T follicular helper cell (primary cell): Measurements from ENCODE around the gene NAE1.
"Not testable (repeated sequence)": the region's sequence is repeated elsewhere in the genome, so short reads cannot be mapped to it uniquely, and the experiment has no call there.

Source experiments
- DNase-seq: peaks from one replicate; pipeline ENCODE4 v3.0.0-alpha.2; 2020; ENCODE audit warnings: low read depth

NAE1 gene

DNA sequence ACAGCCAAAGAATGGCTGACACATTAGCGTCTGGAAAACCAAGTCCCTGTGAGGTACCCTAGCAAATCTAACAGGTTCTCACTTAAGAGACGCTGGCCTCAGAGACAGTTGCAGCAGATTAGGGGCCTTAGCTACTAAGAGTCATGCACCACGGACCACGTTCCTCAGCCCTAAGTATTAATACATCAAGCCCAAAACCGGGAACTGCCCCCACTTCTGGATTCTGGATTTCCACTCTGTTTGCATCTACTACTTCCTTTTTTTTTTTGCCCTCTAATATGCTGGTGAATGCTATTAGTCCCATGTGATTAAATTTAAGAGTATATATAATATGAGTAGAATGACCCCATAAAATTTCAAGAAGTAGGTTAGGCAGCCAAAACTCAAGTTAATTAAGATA lies 28.6 kb downstream of the NAE1 start:
- DNase-seq = no peak

DNA sequence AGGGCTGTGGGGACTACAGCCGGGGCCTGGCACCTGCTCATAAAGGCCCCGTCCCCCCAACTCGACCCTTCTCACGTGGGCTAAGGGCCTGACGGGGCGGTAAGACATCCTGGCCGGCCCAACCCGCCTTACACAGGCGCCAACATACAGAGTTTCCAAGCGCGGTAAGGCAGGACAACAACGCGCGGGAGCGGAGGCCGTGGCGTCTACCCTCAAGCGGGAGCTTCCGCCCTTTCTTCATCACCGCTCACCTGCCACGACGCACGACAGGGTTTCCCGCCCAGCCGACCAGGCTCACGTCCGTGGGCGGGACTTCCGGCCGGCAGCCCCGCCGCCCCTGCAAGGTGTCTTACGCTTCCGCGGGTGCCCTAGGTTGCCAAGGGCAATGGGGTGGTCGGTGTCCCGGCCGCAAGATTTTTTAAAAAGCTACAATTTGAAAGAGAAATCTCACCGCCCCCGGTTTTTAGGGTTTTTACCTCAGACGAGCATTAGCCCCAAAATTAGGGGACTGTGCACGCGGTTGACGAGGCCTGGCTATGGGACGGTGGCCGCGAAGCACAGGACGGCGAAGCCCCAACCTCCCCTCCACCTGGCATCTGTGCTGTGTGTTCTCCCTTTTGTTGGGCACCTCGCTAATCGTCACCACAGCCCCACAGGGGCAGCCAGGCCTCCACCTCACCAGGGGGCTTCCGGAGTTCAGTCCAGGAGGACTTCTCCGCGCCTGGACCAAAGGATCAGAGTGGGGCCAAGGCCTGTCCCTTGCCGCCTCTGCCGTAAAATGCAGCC lies 29.3 kb downstream of the NAE1 start, which contains the start of gene TERB1:
Gene TERB1, minus strand, starts transcription at position 265 of the 786 bp plus-strand sequence. CDS start 4,786 bp downstream, outside the sequence.
- no peak for DNase-seq

DNA sequence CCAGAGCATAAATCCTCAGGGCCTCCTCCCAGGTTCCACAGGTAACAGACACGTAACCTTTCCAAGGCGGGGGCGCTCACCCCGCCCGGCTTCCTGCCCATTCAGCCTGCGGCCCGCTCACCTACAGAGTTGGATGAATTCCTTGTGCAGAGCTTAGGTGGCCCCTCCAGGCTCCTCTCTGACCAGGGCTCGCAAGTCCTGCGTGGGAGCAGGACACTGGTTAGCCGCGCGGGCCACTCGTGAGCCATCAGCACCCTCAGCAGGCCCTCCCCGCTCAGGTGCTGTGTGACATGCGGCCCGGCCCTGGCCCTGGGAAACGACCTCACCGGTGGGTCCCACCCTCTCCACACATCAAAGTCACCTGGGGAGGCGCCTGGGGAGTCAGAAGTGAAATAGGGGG lies 29.9 kb downstream of the NAE1 start:
- DNase-seq = no peak

DNA sequence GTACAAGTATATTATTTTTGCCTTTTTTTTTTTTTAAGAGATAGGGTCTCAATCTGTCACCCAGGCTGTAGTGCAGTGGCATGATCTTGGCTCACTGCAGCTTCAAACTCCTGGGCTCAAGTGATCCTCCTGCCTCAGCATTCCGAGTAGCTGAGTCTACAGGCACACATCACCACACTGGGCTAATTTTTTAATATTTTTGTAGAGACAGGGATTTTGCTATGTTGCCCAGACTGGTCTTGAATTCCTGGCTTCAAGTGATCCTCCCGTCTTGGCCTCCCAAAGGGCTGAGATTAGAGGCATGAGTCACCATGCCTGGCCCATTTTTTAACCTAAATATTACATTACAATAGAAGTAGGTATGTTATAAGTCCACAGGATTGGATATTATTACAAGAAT lies 32.6 kb downstream of the NAE1 start:
- no peak for DNase-seq

DNA sequence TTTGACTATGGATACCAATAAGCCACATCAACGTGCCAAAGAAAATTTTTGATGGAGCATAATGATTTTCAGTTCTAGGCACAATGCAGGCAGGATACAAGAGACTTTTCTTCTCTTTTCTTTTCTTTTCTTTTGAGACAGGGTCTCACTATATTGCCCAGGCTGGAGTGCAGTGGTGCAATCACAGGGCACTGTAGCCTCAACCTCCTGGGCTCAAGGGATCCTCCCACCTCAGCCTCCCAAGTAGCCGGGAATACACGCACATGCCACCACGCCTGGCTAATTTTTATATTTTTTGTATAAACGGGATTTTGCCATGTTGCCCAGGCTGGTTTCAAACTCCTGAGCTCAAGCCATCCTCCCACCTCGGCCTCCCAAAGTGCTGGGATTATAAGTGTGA lies 36.8 kb downstream of the NAE1 start:
- not testable (repeated sequence) for DNase-seq

DNA sequence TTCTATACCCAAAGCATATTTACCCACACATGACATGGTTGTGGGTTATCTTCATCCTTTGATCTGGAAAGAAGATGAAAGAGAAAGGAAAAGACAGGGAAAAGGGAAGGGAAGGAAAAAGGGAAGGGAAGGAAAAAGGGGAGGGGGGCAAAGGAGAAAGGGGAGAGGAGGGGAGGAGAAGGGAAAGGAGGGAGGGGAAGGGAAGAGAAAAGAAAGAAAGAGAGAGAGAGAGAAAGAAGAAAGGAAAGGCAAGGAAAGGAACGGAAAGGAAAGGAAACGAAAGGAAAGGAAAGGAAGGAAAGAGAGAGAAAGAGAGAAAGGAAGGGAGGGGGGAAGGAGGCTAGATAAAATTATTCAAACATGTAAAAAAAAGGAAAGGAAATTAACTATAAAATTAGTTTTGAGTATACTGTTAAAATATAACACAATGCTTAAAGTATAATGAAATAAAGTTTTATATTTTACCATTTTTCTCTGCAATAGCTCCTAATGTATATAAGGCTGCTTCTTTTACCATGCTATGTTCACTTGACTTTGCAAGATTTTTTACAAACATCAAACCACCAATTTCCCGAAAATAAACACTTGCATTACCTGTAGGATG lies 40.5 kb downstream of the NAE1 start:
- no peak for DNase-seq

DNA sequence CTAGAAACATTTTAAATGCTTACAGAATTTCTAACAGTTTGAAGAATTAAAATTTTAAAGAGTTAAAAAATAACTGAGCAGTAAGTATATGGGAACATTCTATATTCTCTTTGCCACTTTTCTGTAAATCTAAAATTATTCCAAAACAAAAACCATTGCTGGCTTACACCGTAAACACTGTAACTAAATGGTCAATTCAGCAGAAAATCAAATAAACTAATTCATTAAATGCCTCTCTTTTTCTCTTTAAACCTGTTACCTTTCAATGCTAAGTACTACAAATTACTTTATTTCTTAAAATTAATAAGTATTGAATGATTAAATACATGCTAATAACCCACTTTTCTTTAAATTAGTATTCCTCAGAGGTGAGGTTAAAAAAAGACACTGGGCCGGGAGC lies 43.3 kb downstream of the NAE1 start:
- DNase-seq = no peak

DNA sequence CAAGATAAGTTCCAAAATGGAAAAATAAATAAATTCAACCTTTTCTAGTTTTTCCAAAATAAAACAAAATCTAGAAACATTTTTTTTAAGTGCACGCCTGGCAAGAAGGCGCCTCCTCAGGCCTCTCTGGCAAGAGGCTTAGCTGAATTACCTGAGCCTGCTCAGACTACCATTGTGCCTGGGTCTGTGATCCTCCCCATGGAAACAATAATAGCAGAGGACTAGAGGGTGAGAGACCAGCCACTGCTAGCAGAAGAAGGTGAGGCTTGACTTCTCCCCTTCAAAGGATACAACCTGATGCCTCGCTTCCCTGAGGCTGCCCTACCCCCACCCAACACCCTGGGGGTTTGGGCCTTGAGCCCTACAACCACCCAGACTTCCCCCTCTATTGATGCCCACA lies 44.2 kb downstream of the NAE1 start:
- no peak for DNase-seq

DNA sequence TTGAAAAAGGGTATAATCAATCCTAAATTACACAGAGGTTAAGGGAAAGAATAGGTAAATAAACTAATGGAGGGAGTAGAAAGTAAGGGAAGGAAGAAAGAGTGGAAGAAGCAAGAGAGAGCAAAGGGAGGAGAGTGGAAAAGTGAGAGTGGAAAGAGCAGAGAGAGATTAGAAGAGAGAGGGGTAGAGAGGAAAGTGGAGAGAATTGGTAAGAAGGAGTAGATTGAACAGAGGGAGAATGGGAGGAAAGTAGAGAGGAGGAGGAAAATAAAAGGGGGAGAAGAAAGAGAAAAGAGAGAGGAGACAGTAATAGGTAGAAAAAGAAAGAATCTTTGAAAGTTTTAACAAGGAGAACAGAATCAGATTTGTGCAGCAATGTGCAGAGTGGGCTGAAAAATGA lies 54.3 kb downstream of the NAE1 start:
- no peak for DNase-seq

DNA sequence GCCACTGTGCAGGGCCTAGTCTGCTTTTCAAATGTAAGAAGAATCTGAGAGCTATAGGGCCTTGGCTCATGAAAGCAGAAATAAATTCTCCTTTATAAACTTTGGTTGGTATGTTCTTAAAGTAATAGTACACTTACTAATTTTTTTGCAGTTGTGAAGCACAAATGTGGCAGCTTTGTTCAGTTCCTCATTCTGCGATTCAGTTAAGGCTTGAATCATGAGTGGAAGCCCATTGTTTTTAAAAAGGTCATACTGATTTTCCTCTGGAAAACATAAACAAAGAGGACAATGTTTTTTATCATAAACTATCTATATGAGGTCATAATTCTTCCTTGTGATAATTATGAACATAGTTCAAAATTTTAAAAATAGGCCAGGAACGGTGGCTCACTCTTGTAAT lies 55.8 kb downstream of the NAE1 start:
- DNase-seq = no peak

DNA sequence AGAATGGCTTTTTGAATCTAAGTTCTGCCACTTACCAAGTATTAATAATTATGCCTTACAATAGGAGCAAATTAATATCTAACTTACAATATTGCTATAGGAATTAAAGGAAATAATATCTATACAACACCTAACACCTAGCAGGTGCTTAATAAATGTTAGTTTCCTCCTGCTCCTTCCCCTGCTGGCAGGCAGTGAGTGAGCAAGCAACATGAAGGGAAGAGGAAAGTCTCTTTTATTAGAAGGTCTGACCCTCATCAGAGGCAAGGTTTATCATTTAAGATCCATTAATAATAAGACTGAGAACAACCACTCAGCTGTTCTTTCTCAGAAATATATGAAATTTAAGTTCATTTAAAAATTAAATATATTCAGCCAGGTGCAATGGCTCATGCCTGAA lies 72.7 kb downstream of the NAE1 start:
- DNase-seq = no peak

DNA sequence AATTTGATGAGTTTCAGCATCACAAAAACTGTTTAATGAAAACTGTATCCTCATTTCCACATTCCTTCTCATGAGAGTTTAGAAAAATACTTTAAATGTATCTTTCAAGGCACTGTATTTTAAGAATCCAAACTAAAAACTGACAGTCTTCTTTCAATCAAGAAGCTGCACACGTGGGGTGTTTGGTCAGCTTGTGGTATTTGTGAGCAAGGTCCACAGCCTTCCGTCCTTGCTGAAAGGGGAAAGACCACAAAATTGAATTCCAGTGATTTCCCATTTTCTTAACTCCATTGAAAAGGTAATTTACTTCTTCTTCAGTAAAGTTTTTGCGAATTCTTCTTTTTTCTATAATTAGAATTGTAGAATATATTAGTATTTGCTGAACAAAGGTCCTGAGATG lies 76.0 kb downstream of the NAE1 start:
- DNase-seq = no peak

DNA sequence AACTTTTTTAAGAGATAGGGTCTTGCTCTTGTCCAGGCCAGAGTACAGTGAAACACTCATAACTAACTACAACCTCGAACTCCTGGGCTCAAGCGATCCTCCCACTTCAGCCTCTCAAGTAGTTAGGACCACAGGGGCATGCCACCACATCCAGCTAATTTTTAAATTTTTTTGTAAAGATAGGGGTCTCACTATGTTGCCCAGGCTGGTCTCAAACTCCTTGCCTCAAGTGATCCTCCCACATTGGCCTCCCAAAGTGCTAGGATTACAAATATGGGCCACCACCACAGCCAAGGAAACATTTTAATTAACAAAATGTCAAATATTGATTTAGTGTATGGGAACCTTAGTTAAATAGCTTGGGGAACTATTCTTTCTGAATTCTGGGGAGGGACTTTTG lies 76.6 kb downstream of the NAE1 start:
- DNase-seq = no peak

DNA sequence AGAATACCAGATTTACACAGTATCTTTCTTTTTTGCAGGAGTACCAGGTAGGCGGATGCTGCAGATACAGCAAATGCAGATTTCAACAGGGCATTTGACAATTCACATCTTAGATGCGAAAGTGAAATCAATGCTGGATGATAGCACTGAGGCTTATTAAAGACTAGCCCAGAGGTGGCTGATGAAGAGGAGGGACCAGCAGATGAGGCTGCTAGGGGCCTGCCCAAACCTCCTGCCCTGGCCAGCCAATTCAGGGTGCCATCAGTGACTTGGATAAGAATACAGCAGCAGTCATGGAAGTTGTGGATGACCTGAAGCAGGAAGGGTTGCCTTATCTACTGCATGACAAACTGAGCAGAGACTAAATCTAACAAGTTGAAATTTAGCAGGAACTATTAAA lies 77.8 kb downstream of the NAE1 start:
- DNase-seq = no peak
